ENCODE measurements around the gene MVK. TPM values are rescaled to one million over a fixed set of nuclear protein-coding genes. Genes with fewer than 3 reads are reported as not detected.

Gene MVK
- polyA plus RNA-seq, 12 donors, result 8.0 to 19.0 (median 15.3) TPM; not detected in 1

DNA sequence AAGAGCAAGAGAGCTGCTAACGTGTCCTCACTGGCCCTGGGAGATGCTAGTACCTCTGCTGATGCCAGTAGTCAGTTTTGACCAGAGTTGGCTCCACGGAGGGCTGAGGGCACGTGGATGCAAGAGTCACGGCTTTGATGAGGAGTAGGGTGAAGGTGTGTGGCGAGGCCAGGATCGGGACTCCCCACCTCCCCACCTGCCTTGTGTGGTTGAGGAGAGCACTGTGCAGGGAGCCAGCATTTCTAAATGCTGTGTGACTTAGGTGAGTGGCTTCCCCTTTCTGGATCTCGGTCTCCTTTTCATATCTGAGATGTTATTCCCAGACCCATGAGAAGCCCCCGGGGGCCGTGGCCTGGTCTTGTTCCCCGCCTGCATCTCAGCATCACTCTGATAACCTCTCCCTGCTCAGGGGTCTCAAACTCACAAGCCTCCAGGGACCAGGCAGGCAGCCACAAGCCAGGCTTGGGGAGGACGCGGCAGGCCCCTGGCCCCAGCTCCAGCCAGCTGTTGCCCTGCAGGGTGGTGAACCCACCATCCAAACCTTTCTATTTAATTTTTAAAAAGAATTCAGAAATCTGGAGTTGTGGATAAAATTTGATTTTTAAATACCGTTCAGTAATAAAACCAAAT, 32.1 kb downstream of the MVK start:
- no peak for DNase-seq

DNA sequence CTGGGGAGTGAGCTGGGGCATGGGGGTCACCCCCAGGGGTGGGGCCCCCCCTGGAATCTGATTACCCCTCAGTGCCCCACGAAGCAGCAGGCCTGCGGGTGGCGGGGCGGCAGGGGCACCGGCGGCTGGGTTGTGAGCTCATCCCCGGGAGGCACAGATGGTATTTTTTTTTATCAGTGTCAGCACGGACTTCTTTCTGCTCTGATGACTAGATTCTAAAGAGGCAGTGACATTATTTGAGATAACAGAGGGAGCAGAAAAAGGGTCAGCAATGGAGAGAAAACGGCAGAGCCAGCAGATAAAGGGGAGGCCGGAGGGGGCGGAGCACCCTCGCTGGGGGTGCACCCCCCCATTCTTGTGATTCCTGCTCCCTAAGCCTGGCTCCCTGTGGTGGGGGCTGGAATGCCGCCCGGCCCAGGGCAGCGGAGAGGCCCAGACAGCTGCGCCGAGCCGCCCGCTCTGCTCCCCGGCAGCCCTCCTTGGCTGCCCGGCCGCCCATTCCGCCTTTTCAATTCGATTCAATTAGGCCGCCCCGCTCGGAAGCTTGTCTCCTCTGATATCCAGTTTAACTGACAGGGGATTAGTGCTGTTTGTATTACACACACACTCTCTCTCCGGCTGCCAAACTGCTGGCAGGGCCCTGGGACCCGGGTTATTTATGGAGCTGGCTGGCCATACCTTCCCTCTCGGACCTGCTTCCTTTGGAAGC, 32.9 kb downstream of the MVK start:
- no peak for DNase-seq

DNA sequence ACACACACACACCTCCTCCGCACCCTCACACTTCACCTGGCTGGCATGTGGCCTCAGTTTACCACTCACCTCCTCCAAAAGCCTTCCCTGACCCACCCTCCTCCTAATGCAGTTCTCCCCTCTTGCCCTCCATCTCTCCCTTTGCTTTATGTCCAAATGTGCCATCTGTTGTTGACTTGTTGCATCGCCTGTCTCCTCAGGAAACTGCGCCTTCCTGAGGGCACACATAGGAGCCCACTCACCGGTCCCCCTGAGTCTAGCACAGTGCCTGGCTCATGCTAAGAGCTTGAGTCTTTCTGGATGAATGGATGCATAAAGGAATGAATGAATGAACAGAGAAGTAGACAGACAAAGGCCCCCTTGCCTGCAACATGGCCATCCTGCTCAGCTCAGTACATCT, 34.0 kb downstream of the MVK start:
- no peak for DNase-seq

GRCh38 chr12:109608270-109608669, 34.7 kb downstream of the MVK start:
- DNase-seq, result no peak

DNA sequence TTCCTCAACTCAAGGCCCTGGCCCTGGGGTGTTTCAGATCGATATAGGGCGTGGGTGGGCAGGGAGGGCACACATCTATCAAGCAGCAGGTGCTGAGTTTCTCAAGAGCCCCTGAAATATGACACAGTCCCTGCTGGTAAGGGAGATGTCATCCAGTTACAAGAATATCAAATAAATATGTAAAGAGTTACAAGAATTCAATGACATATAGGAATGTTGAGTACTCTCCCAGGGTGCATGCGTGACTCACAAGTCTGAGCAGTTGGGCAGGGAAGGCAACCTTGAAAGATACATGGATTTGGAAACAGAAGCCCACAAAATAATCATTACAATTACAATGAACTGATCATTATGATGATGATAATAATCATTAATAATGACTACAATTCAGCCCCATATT, 35.2 kb downstream of the MVK start:
- DNase-seq, result no peak

DNA sequence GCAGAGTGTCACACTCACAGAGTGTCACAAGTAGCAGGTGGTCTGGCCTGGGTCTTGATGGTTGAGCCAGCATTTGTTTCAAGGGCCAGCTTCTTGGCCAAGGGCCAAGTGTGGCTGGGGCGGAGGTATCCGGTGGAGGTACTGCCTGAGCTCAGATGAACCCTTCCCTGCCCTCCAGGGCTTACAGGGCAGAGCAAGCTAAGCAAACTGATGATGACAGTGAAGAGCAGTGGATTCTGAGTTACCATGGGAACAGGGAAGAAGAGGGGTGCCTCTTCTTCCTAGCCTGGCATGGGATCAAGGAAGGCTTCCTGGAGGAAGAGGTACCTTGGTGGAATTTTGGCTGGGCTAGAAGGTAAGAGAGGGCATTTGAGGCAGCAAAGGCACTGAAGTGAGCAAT, 35.7 kb downstream of the MVK start:
- DNase-seq, result no peak

- no peak for DNase-seq
Observed at GRCh38 chr12:109610523-109610922, 36.9 kb downstream of the MVK start.

- DNase-seq, result no peak
Observed at GRCh38 chr12:109611223-109611622, 37.6 kb downstream of the MVK start.

DNA sequence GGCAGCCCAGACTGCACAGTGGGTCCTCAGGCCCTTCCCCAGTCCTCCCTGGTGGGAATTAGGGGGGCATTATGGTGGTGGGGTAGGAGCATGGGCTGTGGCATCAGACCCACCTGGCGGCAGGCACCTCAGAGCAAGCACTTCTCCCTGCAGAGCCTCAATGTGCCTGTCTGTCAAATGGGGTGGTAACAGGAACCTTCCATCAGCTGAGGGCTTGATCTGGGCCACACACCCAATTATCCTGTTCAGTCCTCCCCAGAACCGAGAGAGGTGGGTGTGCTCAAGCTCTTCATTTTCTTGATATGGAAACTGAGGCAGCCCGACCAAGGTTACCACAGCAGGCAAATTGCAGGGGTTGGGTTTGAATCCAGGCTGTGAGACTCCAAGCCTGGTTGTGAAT, 38.4 kb downstream of the MVK start:
- no peak for DNase-seq

- DNase-seq, result no peak
Observed at GRCh38 chr12:109612975-109613502, 39.4 kb downstream of the MVK start.

DNA sequence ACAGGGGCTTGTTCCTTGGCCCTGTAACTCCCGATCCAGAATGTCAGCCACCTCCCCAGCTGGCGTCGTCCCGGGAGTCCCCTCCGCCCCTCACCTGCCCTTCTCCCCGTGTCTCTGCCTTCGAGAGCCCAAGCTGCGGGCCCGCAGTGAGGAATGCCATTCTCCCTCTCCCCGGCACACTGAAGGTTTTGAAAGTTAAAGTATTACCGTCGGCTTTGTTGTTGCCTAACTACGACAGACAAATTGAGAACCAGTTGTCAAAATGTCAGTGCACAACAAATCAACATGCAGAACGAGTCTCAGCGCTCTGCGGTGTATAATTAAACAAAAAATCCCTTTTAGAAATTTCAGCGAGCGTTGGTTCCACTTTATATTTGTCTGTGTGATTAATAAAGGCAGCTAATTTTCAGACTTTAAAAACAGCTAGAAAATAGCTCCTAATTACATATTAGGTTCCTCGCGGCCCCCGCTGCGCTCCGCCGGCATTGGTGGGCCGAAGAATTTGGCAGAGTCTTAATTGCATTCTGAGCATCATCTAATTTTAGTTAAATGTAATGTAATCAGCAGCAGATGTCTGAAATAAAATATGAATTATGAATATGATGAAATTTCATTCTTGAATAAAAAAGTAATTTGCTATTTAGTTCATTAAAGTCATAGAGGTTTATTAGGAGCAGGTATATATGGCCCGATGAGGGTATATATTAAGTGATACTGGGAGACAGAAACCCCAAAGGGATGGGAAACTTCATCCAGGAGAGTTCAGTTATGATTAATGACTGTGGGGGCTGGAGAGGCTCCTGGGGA, 40.3 kb downstream of the MVK start:
- DNase-seq, result no peak

GRCh38 chr12:109615556-109616229, 42.1 kb downstream of the MVK start:
- no peak for DNase-seq

GRCh38 chr12:109617491-109617890, 43.9 kb downstream of the MVK start:
- DNase-seq, result no peak

DNA sequence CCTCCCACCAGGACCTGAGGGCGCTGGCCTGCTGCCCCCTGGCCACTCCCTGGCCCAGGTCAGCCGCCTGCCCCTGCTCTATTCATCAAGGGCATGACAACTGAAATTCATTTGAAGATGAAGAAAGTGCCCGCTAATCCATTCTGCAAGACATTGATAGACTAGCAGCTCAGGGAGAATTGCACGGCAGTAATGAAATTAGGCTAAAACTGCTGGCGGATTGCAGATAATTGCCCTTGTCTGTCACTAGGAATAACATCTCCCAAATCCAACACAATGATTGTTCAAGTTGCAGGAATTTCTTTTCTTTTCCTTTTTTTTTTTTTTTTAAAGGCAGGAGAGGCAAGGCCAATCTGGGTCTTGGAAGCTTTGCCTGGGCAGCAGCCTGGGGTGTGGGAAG, 44.5 kb downstream of the MVK start:
- no peak for DNase-seq

- no peak for DNase-seq
Observed at GRCh38 chr12:109619002-109619604, 45.5 kb downstream of the MVK start.

GRCh38 chr12:109621211-109621694, 47.7 kb downstream of the MVK start:
- no peak for DNase-seq

DNA sequence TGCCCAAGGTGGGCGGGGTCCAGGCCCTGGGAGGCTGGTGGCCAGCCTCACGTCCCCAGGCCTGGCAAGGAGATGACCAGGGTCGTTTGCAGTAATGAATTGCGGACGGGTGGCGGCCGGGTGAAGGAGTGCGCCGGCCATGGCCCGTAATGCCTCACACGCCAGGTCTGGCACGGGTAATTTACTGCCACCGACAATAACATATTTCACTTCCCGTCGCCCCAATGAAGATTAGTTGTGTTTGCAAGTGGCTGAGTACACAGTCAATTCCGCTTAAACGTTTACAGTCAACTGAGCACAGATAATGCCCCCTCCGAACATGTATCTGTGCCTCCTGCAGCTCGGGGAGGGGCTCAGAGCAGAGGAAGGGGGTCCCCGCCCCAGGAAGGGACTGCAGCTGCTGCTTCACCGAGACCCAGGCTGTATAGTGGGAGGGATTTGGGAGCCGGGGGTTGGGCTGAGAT, 48.3 kb downstream of the MVK start:
- no peak for DNase-seq

DNA sequence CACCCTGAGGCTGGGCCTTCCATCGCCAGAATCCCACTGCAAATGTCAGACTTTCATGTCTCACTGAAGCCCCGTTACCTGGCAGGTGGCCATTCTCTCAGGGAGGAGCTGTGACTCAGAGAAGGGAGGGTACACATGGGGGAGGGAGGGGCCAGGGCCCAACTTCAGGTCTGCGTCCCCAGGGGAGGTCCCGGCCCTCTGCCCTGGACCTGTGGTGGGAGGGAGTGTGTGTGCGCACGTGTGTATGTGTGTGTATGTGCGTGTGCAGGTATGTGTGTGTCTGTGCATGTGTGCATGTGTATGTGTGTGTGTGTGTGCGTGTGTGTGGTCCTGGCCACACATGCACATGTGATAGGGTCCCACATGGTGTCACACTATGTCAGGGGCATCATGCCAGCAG, 50.9 kb downstream of the MVK start:
- DNase-seq, result no peak

GRCh38 chr12:109625131-109625559, 51.6 kb downstream of the MVK start:
- DNase-seq, result no peak

GRCh38 chr12:109625749-109626377, 52.3 kb downstream of the MVK start:
- DNase-seq, result no peak

Data from muscle of arm (tissue), 12 donors.